ENCODE measurements around the gene TCTN1.

TCTN1 gene

DNA sequence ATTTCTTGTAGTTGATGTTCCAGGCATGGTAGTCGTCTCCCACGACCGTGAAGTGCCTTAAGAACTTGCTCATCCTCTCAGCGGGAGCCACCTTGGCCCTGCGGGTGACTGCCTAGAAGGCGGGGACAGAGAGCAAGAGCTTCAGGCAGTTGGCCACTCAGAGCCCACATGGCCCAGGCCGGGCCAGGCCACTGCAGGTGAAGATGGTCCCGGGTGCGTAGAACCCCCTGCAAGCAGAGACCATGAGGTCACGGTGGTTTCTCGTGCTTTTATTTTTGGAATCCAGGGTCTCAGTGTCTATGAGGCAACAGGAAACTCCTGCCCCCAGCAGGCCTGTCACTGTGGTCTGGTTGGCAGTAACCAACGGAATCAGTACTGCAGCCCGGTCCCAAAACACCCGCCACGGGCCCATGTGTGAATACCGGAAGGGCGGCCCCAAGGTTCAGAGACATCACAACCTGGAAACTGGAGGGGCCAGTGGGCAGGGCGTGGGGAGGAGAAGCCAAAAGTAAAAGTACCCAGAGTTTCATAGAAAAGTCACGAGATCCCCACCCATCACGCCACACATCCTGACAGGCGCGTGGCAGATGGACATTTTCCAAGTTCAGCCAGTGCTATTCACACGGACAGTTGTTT lies 47.5 kb downstream of the TCTN1 start:
- no CpG with 5 or more reads among the region's 23 CpGs for WGBS, 2 donors (ENCODE audit: extremely low coverage in 2 of 2, insufficient read length in 2 of 2, insufficient replicate concordance in 1 of 2)
- Histone ChIP-seq H3K4ac (ENCODE audit: low read length) (no peak overlapping the region), H3K18ac (ENCODE audit: low read length) (no peak overlapping the region)

DNA sequence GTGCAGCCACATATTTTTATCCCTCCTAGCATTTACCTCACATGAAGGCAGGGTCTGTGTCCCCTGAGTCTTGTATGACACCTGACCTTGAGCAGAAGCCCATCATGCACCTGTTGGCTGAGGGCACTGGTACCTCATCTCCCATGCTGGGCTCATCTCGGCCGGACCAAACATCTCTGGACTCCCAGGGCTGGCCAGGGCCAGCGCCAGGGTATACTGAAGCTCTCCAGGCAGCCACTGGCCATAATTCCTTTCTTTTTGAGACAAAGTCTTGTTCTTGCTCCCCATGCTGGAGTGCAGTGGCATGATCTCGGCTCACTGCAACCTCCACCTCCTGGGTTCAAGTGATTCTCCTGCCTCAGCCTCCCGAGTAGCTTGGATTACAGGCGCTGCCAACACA lies 53.0 kb downstream of the TCTN1 start:
- H3K23ac ChIP-seq (ENCODE audit: low read depth, low read length, poor library complexity): no peak overlapping the region
- no peak overlapping the region for H3K27ac ChIP-seq (replicated peaks; ENCODE audit: low read length)
- no peak overlapping the region for H2BK12ac ChIP-seq (ENCODE audit: low read length)
- no peak overlapping the region for H2BK15ac ChIP-seq (ENCODE audit: low read length)
- no CpG with 5 or more reads among the region's 6 CpGs for WGBS, 2 donors (ENCODE audit: extremely low coverage in 2 of 2, insufficient read length in 2 of 2, insufficient replicate concordance in 1 of 2)
- H3K4me1 ChIP-seq (ENCODE audit: control insufficient read depth in 2 of 2, insufficient read depth in 1 of 2, low read depth in 1 of 2, low read length in 2 of 2): no peaks in the 10 kb centered on the region
- H3K79me1 ChIP-seq (ENCODE audit: low read depth, low read length): no peaks in the 10 kb centered on the region
- H2AFZ ChIP-seq (ENCODE audit: low read length): no peak overlapping the region
- no peak overlapping the region for H3K4me3 ChIP-seq (ENCODE audit: low read length in 2 of 2)
- peaks cover 0 to 4% (median 0%) of the 10 kb centered on the region in 3 experiments for H3K27me3 ChIP-seq (ENCODE audit: control insufficient read depth in 3 of 3, insufficient read depth in 3 of 3, low read depth in 1 of 3, low read length in 3 of 3)
- H3K14ac ChIP-seq (ENCODE audit: low read length): no peak overlapping the region
- H3K4me2 ChIP-seq (ENCODE audit: insufficient read depth, low read length, poor library complexity, severe bottlenecking): no peak overlapping the region
- peak overlapping the region; percentile 35 for H2BK5ac ChIP-seq (ENCODE audit: low read length)
- no peak overlapping the region for H2BK120ac ChIP-seq (ENCODE audit: low read depth, low read length)
- peaks cover 2 to 6% of the 10 kb centered on the region in 2 donors for H3K9me3 ChIP-seq (replicated peaks in 1 of 2; ENCODE audit: control insufficient read depth in 2 of 2, insufficient read depth in 1 of 2, low read depth in 1 of 2, low read length in 2 of 2)
- H3K18ac ChIP-seq (ENCODE audit: low read length): no peak overlapping the region
- H2AK5ac ChIP-seq (ENCODE audit: low read depth, low read length): no peak overlapping the region
- no peak overlapping the region for H4K91ac ChIP-seq (ENCODE audit: low read depth, low read length, poor library complexity)
- no peak overlapping the region for H4K8ac ChIP-seq (ENCODE audit: low read depth, low read length)
- no peak overlapping the region for H3K9ac ChIP-seq (ENCODE audit: low read depth, low read length, poor library complexity)
- H3K36me3 ChIP-seq (replicated peaks in 1 of 2; ENCODE audit: control insufficient read depth in 2 of 2, insufficient read depth in 2 of 2, low read length in 2 of 2): no peaks in the 10 kb centered on the region
- DNase-seq (ENCODE audit: low spot score): no peak
- no peak overlapping the region for H3K4ac ChIP-seq (ENCODE audit: low read length)

More for the DNA sequence above, 47.5 kb downstream of the TCTN1 start:
- no peak overlapping the region for H3K4me3 ChIP-seq (ENCODE audit: low read length in 2 of 2)
- no peaks in the 10 kb centered on the region for H3K27me3 ChIP-seq (ENCODE audit: control insufficient read depth in 3 of 3, insufficient read depth in 3 of 3, low read depth in 1 of 3, low read length in 3 of 3)
- H4K8ac ChIP-seq (ENCODE audit: low read depth, low read length): no peak overlapping the region
- H2BK120ac ChIP-seq (ENCODE audit: low read depth, low read length): no peak overlapping the region
- H3K4me1 ChIP-seq (ENCODE audit: control insufficient read depth in 2 of 2, insufficient read depth in 1 of 2, low read depth in 1 of 2, low read length in 2 of 2): no peaks in the 10 kb centered on the region
- no peak overlapping the region for H3K9ac ChIP-seq (ENCODE audit: low read depth, low read length, poor library complexity)
- H3K14ac ChIP-seq (ENCODE audit: low read length): no peak overlapping the region
- H3K4me2 ChIP-seq (ENCODE audit: insufficient read depth, low read length, poor library complexity, severe bottlenecking): no peak overlapping the region
- H2AK5ac ChIP-seq (ENCODE audit: low read depth, low read length): no peak overlapping the region
- no peak overlapping the region for H2AFZ ChIP-seq (ENCODE audit: low read length)
- no peak overlapping the region for H2BK5ac ChIP-seq (ENCODE audit: low read length)
- H2BK12ac ChIP-seq (ENCODE audit: low read length): no peak overlapping the region
- peaks cover 0 to 6% of the 10 kb centered on the region in 2 donors for H3K9me3 ChIP-seq (replicated peaks in 1 of 2; ENCODE audit: control insufficient read depth in 2 of 2, insufficient read depth in 1 of 2, low read depth in 1 of 2, low read length in 2 of 2)
- H3K27ac ChIP-seq (replicated peaks; ENCODE audit: low read length): no peak overlapping the region
- no peak for DNase-seq (ENCODE audit: low spot score)
- no peaks in the 10 kb centered on the region for H3K79me1 ChIP-seq (ENCODE audit: low read depth, low read length)
- H3K23ac ChIP-seq (ENCODE audit: low read depth, low read length, poor library complexity): no peak overlapping the region
- no peak overlapping the region for H4K91ac ChIP-seq (ENCODE audit: low read depth, low read length, poor library complexity)
- no peaks in the 10 kb centered on the region for H3K36me3 ChIP-seq (replicated peaks in 1 of 2; ENCODE audit: control insufficient read depth in 2 of 2, insufficient read depth in 2 of 2, low read length in 2 of 2)
- H2BK15ac ChIP-seq (ENCODE audit: low read length): no peak overlapping the region

DNA sequence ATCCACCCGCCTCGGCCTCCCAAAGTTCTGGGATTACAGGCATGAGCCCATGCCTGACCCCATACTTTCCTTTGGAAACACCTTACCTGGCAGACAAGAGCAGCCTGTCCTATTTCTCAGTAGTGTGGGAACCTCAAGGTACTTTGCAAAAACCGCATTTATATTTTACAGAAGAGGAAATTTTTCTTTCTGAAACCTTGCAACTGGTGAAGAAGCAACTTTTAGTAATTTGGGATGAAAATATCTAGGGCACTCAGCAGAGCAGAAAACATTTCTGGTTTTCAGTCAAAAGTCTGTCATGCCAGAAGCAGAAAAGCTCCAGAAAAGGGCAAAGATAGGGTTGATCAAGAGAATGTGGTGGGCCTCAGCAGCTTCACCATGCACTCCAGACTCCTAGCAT lies 53.7 kb downstream of the TCTN1 start:
- Histone ChIP-seq H4K8ac (ENCODE audit: low read depth, low read length) (no peak overlapping the region), H3K4me2 (ENCODE audit: insufficient read depth, low read length, poor library complexity, severe bottlenecking) (no peak overlapping the region), H2BK12ac (ENCODE audit: low read length) (no peak overlapping the region), H3K36me3 (replicated peaks in 1 of 2; ENCODE audit: control insufficient read depth in 2 of 2, insufficient read depth in 2 of 2, low read length in 2 of 2) (no peaks in the 10 kb centered on the region), H2BK15ac (ENCODE audit: low read length) (no peak overlapping the region), H3K4me1 (ENCODE audit: control insufficient read depth in 2 of 2, insufficient read depth in 1 of 2, low read depth in 1 of 2, low read length in 2 of 2) (no peaks in the 10 kb centered on the region), H2BK5ac (ENCODE audit: low read length) (no peak overlapping the region), H3K18ac (ENCODE audit: low read length) (no peak overlapping the region), H2AFZ (ENCODE audit: low read length) (no peak overlapping the region), H3K27me3 (ENCODE audit: control insufficient read depth in 3 of 3, insufficient read depth in 3 of 3, low read depth in 1 of 3, low read length in 3 of 3) (peaks cover 0 to 4% (median 0%) of the 10 kb centered on the region in 3 experiments), H3K9ac (ENCODE audit: low read depth, low read length, poor library complexity) (no peak overlapping the region), H3K79me1 (ENCODE audit: low read depth, low read length) (no peaks in the 10 kb centered on the region), H3K4me3 (ENCODE audit: low read length in 2 of 2) (no peak overlapping the region), H2BK120ac (ENCODE audit: low read depth, low read length) (no peak overlapping the region), H2AK5ac (ENCODE audit: low read depth, low read length) (no peak overlapping the region), H3K27ac (replicated peaks; ENCODE audit: low read length) (no peak overlapping the region), H3K14ac (ENCODE audit: low read length) (no peak overlapping the region), H3K9me3 (replicated peaks in 1 of 2; ENCODE audit: control insufficient read depth in 2 of 2, insufficient read depth in 1 of 2, low read depth in 1 of 2, low read length in 2 of 2) (peaks cover 2 to 6% of the 10 kb centered on the region in 2 donors), H3K4ac (ENCODE audit: low read length) (no peak overlapping the region), H3K23ac (ENCODE audit: low read depth, low read length, poor library complexity) (no peak overlapping the region), H4K91ac (ENCODE audit: low read depth, low read length, poor library complexity) (no peak overlapping the region)
- WGBS, 2 donors (ENCODE audit: extremely low coverage in 2 of 2, insufficient read length in 2 of 2, insufficient replicate concordance in 1 of 2): no CpG with 5 or more reads among the region's 3 CpGs
- DNase-seq (ENCODE audit: low spot score): no peak

DNA sequence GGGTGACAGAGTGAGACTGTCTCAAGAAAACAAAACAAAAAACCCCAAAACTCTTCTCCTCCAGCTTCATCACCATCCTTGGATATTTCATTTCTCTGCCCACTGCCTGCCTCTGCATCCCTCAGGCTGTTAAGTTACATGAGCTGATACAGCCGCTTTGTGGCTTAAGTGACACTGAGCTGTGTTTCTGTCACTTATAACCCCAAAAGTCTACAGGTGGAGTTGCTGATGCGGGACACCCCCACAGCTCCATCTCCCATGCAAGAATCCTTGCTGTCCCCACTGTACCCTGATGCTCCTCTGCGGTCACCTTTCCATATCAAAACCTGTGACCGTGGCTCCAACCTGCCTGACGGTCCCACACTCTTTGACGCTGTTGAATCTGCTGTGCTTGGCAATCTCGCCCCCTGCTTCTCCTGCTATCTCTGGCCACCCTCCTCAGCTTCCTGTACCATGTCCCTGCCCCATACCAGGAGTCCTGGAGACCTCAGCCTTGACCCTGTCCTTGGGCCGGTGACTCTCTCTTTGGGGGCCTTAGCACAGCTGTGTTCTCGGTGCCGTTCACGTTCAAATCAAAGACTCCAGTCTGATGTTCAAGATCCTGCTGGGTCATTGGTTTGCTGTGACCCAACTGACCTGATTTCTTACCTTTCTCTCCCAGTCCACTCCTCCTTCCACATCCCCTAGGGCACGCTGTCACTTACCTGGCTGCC lies 54.7 kb downstream of the TCTN1 start:
- Histone ChIP-seq H3K4me3 (ENCODE audit: low read length in 2 of 2) (no peak overlapping the region), H2BK15ac (ENCODE audit: low read length) (no peak overlapping the region), H3K9me3 (replicated peaks in 1 of 2; ENCODE audit: control insufficient read depth in 2 of 2, insufficient read depth in 1 of 2, low read depth in 1 of 2, low read length in 2 of 2) (peaks cover 2 to 6% of the 10 kb centered on the region in 2 donors), H3K4me2 (ENCODE audit: insufficient read depth, low read length, poor library complexity, severe bottlenecking) (no peak overlapping the region), H2BK5ac (ENCODE audit: low read length) (no peak overlapping the region), H3K4me1 (ENCODE audit: control insufficient read depth in 2 of 2, insufficient read depth in 1 of 2, low read depth in 1 of 2, low read length in 2 of 2) (no peaks in the 10 kb centered on the region), H2AFZ (ENCODE audit: low read length) (no peak overlapping the region), H3K23ac (ENCODE audit: low read depth, low read length, poor library complexity) (peak overlapping the region; percentile 40), H3K36me3 (replicated peaks in 1 of 2; ENCODE audit: control insufficient read depth in 2 of 2, insufficient read depth in 2 of 2, low read length in 2 of 2) (no peaks in the 10 kb centered on the region), H3K27ac (replicated peaks; ENCODE audit: low read length) (no peak overlapping the region), H4K91ac (ENCODE audit: low read depth, low read length, poor library complexity) (no peak overlapping the region), H2BK120ac (ENCODE audit: low read depth, low read length) (no peak overlapping the region), H4K8ac (ENCODE audit: low read depth, low read length) (no peak overlapping the region), H2BK12ac (ENCODE audit: low read length) (no peak overlapping the region), H3K18ac (ENCODE audit: low read length) (no peak overlapping the region), H3K9ac (ENCODE audit: low read depth, low read length, poor library complexity) (no peak overlapping the region), H3K14ac (ENCODE audit: low read length) (no peak overlapping the region), H3K4ac (ENCODE audit: low read length) (no peak overlapping the region), H2AK5ac (ENCODE audit: low read depth, low read length) (no peak overlapping the region), H3K79me1 (ENCODE audit: low read depth, low read length) (no peaks in the 10 kb centered on the region), H3K27me3 (ENCODE audit: control insufficient read depth in 3 of 3, insufficient read depth in 3 of 3, low read depth in 1 of 3, low read length in 3 of 3) (peaks cover 0 to 4% (median 0%) of the 10 kb centered on the region in 3 experiments)
- no peak for DNase-seq (ENCODE audit: low spot score)
- WGBS, 2 donors (ENCODE audit: extremely low coverage in 2 of 2, insufficient read length in 2 of 2, insufficient replicate concordance in 1 of 2): no CpG with 5 or more reads among the region's 12 CpGs

Measured in neuronal stem cell (in vitro differentiated cells).